ENCODE results near the gene TMEM156.

- no peak for TF ChIP-seq CTCF (IDR thresholded peaks at IDR 0.05 in 4 of 5, conservative IDR thresholded peaks at IDR 0.05 in 1 of 5)
- TF ChIP-seq POLR2A (IDR thresholded peaks at IDR 0.05): no peak
Observed at GRCh38 chr4:39037491-39037825, 5.2 kb upstream of the TMEM156 start.

All from gastrocnemius medialis (tissue), 4 donors.